Activated CD4-positive, alpha-beta T cell treated with anti-CD3 and anti-CD28 coated beads, Interleukin-2, Interleukin-4, amounts not matched to agents 100 ng/mL and 50 ng/mL, durations not matched to agents 16 hours and 8 hours (primary cell): ENCODE data around the gene SNAPC4.
"Not testable (repeated sequence)": the region's sequence is repeated elsewhere in the genome, so short reads cannot be mapped to it uniquely, and the experiment has no call there.

Experiments
- DNase-seq: peaks from one replicate; pipeline ENCODE4 v3.0.0-alpha.2; 2020; ENCODE audit warnings: low spot score

Gene SNAPC4

GRCh38 chr9:136407911-136408310, 7.9 kb upstream of the SNAPC4 start:
- no peak for DNase-seq

DNA sequence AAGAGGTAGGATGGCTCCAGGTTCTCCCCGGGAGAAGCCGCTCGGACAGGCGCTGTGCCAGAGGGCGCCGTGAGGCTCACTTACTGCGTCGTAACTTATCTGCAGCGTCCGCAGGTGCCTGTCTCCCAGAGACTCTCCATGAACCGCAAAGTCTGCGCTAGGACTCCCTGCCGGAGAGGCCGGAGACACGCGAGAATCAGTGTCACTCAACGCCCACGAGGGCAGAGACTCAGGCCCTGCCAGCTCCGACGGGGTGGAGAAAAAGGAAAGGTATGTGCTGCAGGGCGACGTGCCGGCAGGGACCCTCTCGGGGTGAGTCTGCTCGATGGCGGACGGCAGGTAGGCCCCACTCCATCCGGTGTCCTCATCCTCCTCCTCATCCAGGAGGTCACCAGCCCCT, 7.1 kb upstream of the SNAPC4 start:
- not testable (repeated sequence) for DNase-seq

DNA sequence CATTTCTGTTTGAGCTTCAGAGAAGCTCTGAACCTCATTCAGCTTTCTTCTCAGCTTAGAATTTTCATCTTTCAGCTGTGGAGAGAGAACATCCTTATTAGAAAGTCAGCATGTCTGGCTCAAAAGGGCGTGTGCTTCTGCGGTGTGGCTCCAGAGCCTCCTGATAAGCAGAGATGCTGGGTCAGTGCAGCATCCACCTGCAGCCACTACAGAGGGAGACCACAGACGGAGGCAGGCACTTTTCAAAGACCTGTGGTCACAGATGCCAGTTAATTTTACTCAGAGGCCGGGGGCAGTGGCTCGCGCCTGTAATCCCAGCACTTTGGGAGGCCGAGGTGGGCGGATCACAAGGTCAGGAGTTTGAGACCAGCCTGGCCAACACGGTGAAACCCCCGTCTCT, 5.9 kb upstream of the SNAPC4 start:
- not testable (repeated sequence) for DNase-seq

DNA sequence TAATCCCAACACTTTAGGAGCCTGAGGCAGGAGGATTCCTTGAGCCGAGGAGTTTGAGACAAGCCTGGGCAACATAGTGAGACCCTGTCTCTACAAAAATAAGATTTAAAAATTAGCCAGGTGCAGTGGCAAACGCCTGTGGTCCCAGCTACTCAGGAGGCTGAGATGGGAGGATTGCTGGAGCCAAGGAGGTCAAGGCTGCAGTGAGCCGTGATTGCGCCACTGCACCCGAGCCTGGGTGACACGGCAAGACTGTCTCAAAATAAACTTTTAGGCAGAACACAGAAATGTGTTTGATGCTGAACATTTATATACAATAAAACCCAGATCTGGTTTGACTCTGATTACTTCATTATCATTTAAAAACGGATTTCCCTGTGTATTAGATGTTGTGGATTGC, 5.5 kb upstream of the SNAPC4 start:
- DNase-seq: no peak

DNA sequence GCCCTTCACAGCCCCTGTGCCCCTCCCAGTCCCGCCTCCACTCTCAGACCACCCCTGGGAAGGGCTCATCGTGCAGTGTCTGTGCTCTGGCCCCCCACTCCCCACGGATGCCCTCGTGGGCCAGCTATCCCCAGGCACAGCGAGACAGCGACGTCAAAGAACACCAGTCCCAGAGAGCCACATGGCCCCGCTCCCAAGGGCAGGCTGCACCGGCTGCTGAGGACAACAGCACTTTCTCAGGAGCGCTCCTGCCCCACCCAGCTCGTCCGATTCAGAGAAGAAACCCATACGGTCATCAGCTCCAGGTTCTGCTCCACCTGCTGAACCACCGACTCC, 4.8 kb upstream of the SNAPC4 start:
- no peak for DNase-seq

DNA sequence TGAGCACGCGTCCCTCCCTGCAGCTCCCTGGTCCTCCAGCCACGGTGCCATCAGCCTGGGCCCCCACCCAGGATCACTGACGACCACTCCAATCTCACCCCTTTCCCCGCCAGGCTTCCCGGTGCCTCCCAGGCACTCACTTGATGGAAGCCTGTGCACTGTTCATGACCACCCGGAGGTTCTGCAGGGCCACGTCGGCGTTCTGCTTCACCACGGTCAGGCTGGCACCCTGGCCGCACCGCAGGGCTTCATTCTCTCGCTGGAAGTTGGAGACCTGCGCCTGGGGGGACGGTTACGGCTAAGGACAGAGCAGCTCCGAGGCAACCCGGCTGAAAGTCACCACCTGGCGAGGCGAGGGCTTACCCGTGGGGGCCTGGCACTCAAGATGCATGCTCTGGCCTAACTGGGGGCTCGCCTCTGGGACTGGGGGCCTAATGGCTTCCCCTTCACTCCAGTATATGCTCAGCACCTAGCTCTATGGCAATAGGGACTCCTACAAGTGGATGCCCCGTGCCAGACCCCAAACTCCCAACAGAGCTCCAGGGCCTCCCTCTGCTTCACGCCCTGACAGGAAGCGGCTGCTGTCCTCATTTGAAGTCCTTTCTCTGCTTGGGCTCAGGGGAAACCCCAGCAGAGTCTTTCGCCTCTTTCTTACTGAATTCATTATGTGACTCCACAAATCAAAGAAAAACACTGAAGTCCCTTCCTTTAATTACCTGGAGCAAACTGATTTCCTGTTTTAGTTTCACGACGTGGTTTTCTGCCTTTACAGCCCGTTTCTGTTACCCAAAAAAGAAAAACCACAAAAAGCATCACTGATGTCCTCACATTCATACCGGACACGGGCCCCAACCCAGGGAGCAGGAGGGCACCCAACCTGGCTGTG, 4.2 kb upstream of the SNAPC4 start:
- DNase-seq: peak; percentile 66

DNA sequence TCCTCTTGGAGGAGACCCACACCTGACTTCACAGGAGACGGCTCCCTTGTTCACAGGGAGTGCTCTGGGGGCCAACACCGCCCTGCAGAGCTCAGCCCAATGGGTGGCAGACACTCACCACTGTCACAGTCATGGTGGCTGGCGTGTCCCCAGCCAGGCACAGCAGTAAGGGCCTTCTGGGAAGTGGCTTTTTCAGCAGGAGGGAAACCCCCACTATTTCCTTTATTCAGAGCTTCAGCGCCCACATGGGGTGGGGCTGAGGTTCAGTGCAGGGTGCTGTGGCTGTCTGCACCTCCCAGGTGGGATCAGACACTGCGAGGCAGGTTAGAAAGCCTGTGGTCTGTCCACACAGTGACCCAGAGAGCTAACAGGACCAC, 3.6 kb upstream of the SNAPC4 start:
- peak; percentile 84 for DNase-seq

DNA sequence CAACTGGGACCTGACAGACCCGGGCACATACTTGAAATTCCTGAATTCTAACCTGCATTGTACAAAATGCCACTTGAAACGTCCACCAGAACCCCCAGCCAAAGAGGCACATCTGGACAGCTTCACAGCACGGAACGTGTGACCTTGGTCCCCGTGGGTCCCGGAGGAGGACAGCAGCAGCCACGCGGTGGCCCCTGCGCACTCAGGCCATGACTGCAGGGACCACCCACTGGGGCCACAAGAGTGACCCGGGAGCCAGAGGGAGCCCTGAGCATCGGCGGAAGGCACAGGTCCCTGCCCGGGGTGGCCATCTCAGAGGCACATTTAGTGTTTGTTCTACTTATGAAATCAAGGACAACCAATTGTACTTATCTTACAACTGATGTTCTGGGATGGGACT, 2.1 kb upstream of the SNAPC4 start:
- no peak for DNase-seq

- DNase-seq: no peak
Measured at GRCh38 chr9:136401173-136401922, 1.4 kb upstream of the SNAPC4 start.

GRCh38 chr9:136399176-136400037, 563 bp downstream of the SNAPC4 start:
- peak; percentile 39 for DNase-seq

DNA sequence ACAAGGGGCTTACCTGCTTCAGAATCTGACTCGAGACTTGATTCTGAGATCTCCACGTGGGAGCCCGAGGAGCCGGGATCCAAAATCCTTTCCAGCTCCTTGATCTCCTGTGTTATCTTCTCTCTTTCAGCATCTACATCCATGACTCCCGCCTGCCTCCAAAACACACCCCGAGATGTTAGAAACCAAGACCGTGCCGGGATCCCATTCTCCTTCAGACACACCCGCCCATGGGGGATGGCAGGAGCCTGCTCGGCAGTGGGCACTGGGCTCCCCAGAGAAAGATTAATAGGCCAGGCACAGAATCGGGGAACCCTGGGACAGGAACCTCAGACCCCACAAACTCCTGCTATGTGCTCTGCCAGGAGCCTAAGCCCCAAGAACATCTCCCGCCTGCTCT, 1.7 kb downstream of the SNAPC4 start:
- DNase-seq: no peak

DNA sequence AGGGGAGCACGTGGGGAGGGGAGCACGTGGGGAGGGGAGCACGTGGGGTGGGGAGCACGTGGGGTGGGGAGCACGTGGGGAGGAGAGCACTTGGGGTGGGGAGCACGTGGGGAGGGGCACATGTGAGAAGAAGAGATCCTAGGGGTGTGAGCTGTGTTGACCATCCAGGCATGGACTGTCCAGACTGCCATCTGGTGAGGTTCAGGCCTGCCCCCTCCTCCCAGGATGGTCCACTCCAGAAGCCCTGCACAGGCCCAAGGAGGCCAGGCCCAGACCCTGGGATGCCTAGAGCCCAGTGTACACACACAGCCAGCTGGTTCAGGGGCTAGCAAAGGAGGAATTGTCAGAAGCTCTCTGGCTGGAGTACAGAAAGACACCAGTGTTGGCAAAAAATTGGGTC, 2.3 kb downstream of the SNAPC4 start:
- DNase-seq: no peak

DNA sequence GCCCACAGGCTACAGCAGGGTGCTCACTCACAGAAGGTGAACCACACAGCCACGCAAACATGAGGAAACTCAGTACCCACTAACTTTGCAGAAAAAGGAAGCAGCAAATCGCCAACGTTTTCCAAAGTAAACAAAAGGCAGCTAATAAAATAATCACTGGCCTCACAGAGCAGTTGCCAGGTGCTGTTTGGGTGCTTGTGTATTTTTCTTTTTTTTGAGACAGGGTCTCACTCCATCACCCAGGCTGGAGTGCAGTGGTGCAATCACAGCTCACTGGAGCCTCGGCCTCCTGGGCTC, 3.8 kb downstream of the SNAPC4 start:
- DNase-seq: no peak

- DNase-seq: no peak
Measured at GRCh38 chr9:136395345-136396218, 4.4 kb downstream of the SNAPC4 start.

- no peak for DNase-seq
Measured at GRCh38 chr9:136395020-136395340, 5.0 kb downstream of the SNAPC4 start.

- no peak for DNase-seq
Measured at GRCh38 chr9:136394312-136395019, 5.5 kb downstream of the SNAPC4 start.

- DNase-seq: no peak
Measured at GRCh38 chr9:136393531-136393930, 6.4 kb downstream of the SNAPC4 start.

GRCh38 chr9:136392538-136393449, 7.2 kb downstream of the SNAPC4 start:
- DNase-seq: no peak

DNA sequence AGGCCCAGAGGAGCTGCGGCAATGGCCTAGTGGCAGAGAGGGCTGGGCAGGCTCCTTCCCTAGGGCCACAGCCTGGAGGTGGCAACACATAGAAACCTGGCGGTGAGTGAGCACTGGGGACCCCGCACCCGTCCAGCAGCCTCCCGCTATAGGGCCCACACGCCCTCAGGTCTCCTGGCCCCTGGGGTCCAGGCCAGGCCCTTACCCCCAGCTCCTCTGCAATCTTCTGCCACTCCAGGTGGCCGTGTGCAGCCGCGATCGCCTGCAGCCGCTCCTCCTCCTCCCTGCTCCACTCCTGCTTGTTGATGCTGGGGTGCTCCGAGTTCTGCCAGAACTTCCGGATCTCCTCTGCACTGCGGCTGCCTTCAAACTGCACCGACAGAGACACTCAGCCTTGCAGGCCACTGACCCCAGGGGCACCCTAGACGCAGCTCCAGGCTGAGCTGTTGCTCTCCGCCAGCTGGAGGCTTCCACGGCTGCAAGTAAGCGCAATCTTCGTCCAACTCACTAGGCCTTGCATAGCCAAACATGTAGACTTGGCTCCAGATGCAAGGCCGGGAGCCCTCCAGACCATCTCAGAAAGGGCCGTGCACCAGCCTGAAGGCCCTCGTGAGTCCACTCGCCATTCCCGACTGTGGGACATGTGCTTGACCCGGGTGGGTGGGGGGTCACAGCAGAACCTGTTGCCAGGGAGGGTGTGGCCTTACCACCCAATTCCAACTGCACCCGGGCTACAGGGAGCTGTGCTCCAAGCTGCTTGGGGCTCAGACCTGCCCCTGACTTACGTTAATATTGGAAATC, 8.0 kb downstream of the SNAPC4 start:
- no peak for DNase-seq
